Measurements from ENCODE around the gene LRRC36.
A peak's percentile ranks its signal among the peaks of the same experiment; 100 is the strongest.

Gene LRRC36

DNA sequence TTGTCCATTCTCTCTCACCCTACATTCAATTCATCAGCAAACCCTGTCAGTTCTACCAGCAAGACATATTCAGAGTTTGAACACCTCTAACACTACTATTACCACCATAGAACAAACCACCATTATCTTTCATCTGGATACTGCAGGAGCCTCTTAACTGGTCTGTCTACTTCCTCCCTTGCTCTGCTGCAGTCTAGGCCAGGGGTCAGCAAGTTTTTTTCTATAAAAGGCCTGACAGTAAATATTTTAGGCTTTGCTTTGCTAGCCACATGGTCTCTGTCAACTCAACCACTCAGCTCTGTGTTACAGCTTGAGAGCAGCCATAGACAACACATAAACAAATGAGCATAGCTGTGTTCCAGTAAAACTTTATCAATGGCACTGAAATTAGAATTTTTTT is 13.9 kb upstream of the LRRC36 start:
- no peaks in the 10 kb centered on the region for H3F3A ChIP-seq (ENCODE audit: insufficient read depth)
- H3K27me3 ChIP-seq (ENCODE audit: low read length) = no peaks in the 10 kb centered on the region
- TF ChIP-seq, protein P1, sequence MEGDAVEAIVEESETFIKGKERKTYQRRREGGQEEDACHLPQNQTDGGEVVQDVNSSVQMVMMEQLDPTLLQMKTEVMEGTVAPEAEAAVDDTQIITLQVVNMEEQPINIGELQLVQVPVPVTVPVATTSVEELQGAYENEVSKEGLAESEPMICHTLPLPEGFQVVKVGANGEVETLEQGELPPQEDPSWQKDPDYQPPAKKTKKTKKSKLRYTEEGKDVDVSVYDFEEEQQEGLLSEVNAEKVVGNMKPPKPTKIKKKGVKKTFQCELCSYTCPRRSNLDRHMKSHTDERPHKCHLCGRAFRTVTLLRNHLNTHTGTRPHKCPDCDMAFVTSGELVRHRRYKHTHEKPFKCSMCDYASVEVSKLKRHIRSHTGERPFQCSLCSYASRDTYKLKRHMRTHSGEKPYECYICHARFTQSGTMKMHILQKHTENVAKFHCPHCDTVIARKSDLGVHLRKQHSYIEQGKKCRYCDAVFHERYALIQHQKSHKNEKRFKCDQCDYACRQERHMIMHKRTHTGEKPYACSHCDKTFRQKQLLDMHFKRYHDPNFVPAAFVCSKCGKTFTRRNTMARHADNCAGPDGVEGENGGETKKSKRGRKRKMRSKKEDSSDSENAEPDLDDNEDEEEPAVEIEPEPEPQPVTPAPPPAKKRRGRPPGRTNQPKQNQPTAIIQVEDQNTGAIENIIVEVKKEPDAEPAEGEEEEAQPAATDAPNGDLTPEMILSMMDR (IDR thresholded peaks at IDR 0.05; ENCODE audit: insufficient read depth, low read length, poor library complexity, severe bottlenecking) = no peak
- no peak for TF ChIP-seq EZH2phosphoT487 (conservative IDR thresholded peaks at IDR 0.05; ENCODE audit: low read length)
- H4K20me1 ChIP-seq (ENCODE audit: low read depth, low read length) = no peaks in the 10 kb centered on the region
- H3K79me2 ChIP-seq (ENCODE audit: insufficient read depth, low read length) = no peaks in the 10 kb centered on the region
- no peak overlapping the region for H3K4me3 ChIP-seq (ENCODE audit: insufficient read depth, low read length, poor library complexity, severe bottlenecking)
- H3K9ac ChIP-seq (ENCODE audit: low read length) = no peak overlapping the region
- no peak overlapping the region for H3K4me2 ChIP-seq (ENCODE audit: low read depth, low read length, poor library complexity, severe bottlenecking)
- H3K9me2 ChIP-seq (replicated peaks; ENCODE audit: insufficient read depth, low read length) = no peaks in the 10 kb centered on the region
- H3K36me3 ChIP-seq (ENCODE audit: low read length) = no peaks in the 10 kb centered on the region
- no peaks in the 10 kb centered on the region for H3K9me3 ChIP-seq (ENCODE audit: insufficient read depth, low read length)
- H3K27ac ChIP-seq (ENCODE audit: low read depth, low read length) = no peak overlapping the region
- no peak overlapping the region for H2AFZ ChIP-seq (ENCODE audit: low read depth, low read length, severe bottlenecking)

DNA sequence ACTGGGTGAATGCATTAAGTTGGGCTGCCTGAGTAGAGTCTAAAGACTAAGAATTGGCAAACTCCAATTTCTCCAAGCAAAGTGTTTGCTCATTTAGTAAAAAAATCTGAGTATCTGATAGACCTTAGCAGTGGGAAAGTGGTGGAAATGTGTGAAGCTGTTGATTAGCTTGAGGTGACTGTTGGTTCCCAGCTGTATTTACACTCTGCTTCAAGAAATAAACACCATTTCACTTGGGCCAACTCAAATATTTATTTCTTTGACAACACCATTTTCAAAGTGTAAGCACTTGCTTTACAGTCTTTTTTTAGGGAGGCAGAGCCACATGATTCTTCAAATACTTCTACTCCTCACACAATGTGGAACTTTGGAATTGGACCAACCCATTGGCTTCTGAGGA is 8.8 kb upstream of the LRRC36 start:
- Histone ChIP-seq H3K79me2 (ENCODE audit: insufficient read depth, low read length) (no peaks in the 10 kb centered on the region), H2AFZ (ENCODE audit: low read depth, low read length, severe bottlenecking) (no peak overlapping the region), H3K4me2 (ENCODE audit: low read depth, low read length, poor library complexity, severe bottlenecking) (no peak overlapping the region), H3K9me2 (replicated peaks; ENCODE audit: insufficient read depth, low read length) (no peaks in the 10 kb centered on the region), H3F3A (ENCODE audit: insufficient read depth) (no peaks in the 10 kb centered on the region), H3K9me3 (ENCODE audit: insufficient read depth, low read length) (no peaks in the 10 kb centered on the region), H3K9ac (ENCODE audit: low read length) (no peak overlapping the region), H3K27me3 (ENCODE audit: low read length) (peaks cover 7% of the 10 kb centered on the region; the same call in 1 of the 2 replicates), H4K20me1 (ENCODE audit: low read depth, low read length) (no peaks in the 10 kb centered on the region), H3K36me3 (ENCODE audit: low read length) (no peaks in the 10 kb centered on the region), H3K27ac (ENCODE audit: low read depth, low read length) (no peak overlapping the region), H3K4me3 (ENCODE audit: insufficient read depth, low read length, poor library complexity, severe bottlenecking) (no peak overlapping the region)
- TF ChIP-seq, protein P1 (IDR thresholded peaks at IDR 0.05; ENCODE audit: insufficient read depth, low read length, poor library complexity, severe bottlenecking) = no peak
- no peak for TF ChIP-seq EZH2phosphoT487 (conservative IDR thresholded peaks at IDR 0.05; ENCODE audit: low read length)

DNA sequence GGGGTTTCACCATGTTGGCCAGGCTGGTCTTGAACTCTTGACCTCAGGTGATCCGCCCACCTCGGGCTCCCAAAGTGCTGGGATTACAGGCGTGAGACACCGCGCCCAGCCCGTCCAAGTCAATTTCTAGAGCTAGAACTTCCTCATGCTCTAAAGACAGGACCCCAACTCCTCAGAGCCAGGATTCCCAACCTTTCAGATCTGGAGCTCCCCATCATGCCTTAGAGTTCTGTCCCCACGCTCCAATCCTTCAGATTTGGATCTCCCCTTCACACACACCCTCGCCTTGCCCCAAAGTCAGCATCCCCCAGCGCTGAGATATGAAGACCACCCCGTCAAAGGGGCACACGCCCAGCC is 522 bp upstream of the LRRC36 start:
- H3K27me3 ChIP-seq (ENCODE audit: low read length) = no peaks in the 10 kb centered on the region
- no peak overlapping the region for H2AFZ ChIP-seq (ENCODE audit: low read depth, low read length, severe bottlenecking)
- H3K9ac ChIP-seq (ENCODE audit: low read length) = no peak overlapping the region
- H3K9me3 ChIP-seq (ENCODE audit: insufficient read depth, low read length) = no peaks in the 10 kb centered on the region
- H3K4me2 ChIP-seq (ENCODE audit: low read depth, low read length, poor library complexity, severe bottlenecking) = peak overlapping the region; percentile 40
- H3K9me2 ChIP-seq (replicated peaks; ENCODE audit: insufficient read depth, low read length) = no peaks in the 10 kb centered on the region
- H3K79me2 ChIP-seq (ENCODE audit: insufficient read depth, low read length) = no peaks in the 10 kb centered on the region
- H3F3A ChIP-seq (ENCODE audit: insufficient read depth) = no peaks in the 10 kb centered on the region
- H3K36me3 ChIP-seq (ENCODE audit: low read length) = no peaks in the 10 kb centered on the region
- TF ChIP-seq EZH2phosphoT487 (conservative IDR thresholded peaks at IDR 0.05; ENCODE audit: low read length) = no peak
- TF ChIP-seq, protein P1 (IDR thresholded peaks at IDR 0.05; ENCODE audit: insufficient read depth, low read length, poor library complexity, severe bottlenecking) = no peak
- no peak overlapping the region for H3K27ac ChIP-seq (ENCODE audit: low read depth, low read length)
- H4K20me1 ChIP-seq (ENCODE audit: low read depth, low read length) = no peaks in the 10 kb centered on the region
- peak overlapping the region; percentile 17 for H3K4me3 ChIP-seq (ENCODE audit: insufficient read depth, low read length, poor library complexity, severe bottlenecking)

DNA sequence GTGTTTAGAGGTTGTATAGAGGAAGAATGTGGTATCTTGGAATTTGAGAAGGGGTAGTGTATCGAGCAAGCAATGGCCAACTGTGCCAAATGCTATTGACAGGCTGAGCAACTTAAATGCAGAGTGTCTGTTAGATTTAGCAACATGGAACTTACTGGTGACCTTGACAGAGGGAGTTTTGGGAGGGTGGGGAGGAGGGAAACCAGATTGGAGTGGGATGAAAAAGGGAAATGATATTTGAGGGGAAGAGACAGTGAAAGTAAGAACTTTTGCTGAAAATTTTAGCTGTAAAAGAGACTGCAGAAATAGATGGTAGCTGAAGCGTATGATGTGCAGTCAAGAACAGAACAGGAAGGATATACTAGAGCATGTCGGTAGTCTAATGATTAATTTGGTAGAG is 1.1 kb downstream of the LRRC36 start:
- H3K27ac ChIP-seq (ENCODE audit: low read depth, low read length) = no peak overlapping the region

More for the DNA sequence above, 1.1 kb downstream of the LRRC36 start:
- no peaks in the 10 kb centered on the region for H3F3A ChIP-seq (ENCODE audit: insufficient read depth)
- no peak overlapping the region for H2AFZ ChIP-seq (ENCODE audit: low read depth, low read length, severe bottlenecking)
- H3K9me2 ChIP-seq (replicated peaks; ENCODE audit: insufficient read depth, low read length) = no peaks in the 10 kb centered on the region
- H3K27me3 ChIP-seq (ENCODE audit: low read length) = no peaks in the 10 kb centered on the region
- no peak overlapping the region for H3K4me3 ChIP-seq (ENCODE audit: insufficient read depth, low read length, poor library complexity, severe bottlenecking)
- no peak overlapping the region for H3K4me2 ChIP-seq (ENCODE audit: low read depth, low read length, poor library complexity, severe bottlenecking)
- TF ChIP-seq, protein P1 (IDR thresholded peaks at IDR 0.05; ENCODE audit: insufficient read depth, low read length, poor library complexity, severe bottlenecking) = no peak
- no peak for TF ChIP-seq EZH2phosphoT487 (conservative IDR thresholded peaks at IDR 0.05; ENCODE audit: low read length)
- no peak overlapping the region for H3K9ac ChIP-seq (ENCODE audit: low read length)
- H4K20me1 ChIP-seq (ENCODE audit: low read depth, low read length) = no peaks in the 10 kb centered on the region
- no peaks in the 10 kb centered on the region for H3K9me3 ChIP-seq (ENCODE audit: insufficient read depth, low read length)
- H3K79me2 ChIP-seq (ENCODE audit: insufficient read depth, low read length) = no peaks in the 10 kb centered on the region
- no peaks in the 10 kb centered on the region for H3K36me3 ChIP-seq (ENCODE audit: low read length)

Measured in SU-DHL-6 (cell line).